WTC11 (cell line): ENCODE measurements around the gene NSUN3.

Source experiments
- MXD4 ChIP-seq: fragments of 250-450 bp; sonication (Bioruptor Pico); IDR thresholded peaks from 2 replicates; pipeline ENCODE4 v1.8.0; 2021; ENCODE audit warnings: mild to moderate bottlenecking, moderate library complexity, borderline replicate concordance
- ZNF232 ChIP-seq: sonication (generic); formaldehyde crosslinking; IDR thresholded peaks from 2 replicates; pipeline ENCODE4 v1.8.0; 2022; ENCODE audit warnings: mild to moderate bottlenecking, missing genetic modification reagents
- TF ChIP-seq, protein P1 (sequence below): fragments of 200-600 bp; IDR thresholded peaks from 2 replicates; pipeline ENCODE4 v1.8.0; 2022; ENCODE audit warnings: antibody characterized with exemption
- TF ChIP-seq, protein P2 (sequence below): sonication (generic); formaldehyde crosslinking; IDR thresholded peaks from 2 replicates; pipeline ENCODE4 v1.8.0; 2022; ENCODE audit warnings: mild to moderate bottlenecking, missing genetic modification reagents
- TF ChIP-seq, protein P3 (sequence below): sonication (generic); formaldehyde crosslinking; IDR thresholded peaks from 2 replicates; pipeline ENCODE4 v1.8.0; 2023; ENCODE audit warnings: missing genetic modification reagents, mild to moderate bottlenecking, borderline replicate concordance

DNA sequence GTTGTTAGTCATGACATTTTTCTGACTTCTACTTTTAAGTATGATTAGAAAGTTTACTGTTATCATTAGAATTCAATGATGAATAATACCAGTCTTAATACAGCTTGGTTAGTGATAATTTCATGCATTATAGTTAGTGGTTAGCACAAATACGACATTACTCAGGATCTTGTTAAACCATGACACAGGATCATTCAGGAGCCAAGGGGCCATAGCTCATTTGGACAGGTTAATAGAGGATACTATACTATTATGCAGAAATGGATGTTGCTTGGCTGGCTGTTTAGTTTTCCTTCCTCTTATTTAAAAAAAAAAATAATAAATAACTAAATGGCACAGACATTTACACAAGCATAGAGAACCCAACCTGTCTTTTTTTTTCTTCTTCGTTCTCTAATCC lies 55.5 kb downstream of the NSUN3 start:
- TF ChIP-seq, protein P1, sequence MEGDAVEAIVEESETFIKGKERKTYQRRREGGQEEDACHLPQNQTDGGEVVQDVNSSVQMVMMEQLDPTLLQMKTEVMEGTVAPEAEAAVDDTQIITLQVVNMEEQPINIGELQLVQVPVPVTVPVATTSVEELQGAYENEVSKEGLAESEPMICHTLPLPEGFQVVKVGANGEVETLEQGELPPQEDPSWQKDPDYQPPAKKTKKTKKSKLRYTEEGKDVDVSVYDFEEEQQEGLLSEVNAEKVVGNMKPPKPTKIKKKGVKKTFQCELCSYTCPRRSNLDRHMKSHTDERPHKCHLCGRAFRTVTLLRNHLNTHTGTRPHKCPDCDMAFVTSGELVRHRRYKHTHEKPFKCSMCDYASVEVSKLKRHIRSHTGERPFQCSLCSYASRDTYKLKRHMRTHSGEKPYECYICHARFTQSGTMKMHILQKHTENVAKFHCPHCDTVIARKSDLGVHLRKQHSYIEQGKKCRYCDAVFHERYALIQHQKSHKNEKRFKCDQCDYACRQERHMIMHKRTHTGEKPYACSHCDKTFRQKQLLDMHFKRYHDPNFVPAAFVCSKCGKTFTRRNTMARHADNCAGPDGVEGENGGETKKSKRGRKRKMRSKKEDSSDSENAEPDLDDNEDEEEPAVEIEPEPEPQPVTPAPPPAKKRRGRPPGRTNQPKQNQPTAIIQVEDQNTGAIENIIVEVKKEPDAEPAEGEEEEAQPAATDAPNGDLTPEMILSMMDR: no peak
- TF ChIP-seq MXD4 (CRISPR knock-in tag) (no peak), ZNF232 (CRISPR knock-in tag) (no peak)
- TF ChIP-seq, protein P2, sequence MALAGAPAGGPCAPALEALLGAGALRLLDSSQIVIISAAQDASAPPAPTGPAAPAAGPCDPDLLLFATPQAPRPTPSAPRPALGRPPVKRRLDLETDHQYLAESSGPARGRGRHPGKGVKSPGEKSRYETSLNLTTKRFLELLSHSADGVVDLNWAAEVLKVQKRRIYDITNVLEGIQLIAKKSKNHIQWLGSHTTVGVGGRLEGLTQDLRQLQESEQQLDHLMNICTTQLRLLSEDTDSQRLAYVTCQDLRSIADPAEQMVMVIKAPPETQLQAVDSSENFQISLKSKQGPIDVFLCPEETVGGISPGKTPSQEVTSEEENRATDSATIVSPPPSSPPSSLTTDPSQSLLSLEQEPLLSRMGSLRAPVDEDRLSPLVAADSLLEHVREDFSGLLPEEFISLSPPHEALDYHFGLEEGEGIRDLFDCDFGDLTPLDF: no peak
- TF ChIP-seq, protein P3, sequence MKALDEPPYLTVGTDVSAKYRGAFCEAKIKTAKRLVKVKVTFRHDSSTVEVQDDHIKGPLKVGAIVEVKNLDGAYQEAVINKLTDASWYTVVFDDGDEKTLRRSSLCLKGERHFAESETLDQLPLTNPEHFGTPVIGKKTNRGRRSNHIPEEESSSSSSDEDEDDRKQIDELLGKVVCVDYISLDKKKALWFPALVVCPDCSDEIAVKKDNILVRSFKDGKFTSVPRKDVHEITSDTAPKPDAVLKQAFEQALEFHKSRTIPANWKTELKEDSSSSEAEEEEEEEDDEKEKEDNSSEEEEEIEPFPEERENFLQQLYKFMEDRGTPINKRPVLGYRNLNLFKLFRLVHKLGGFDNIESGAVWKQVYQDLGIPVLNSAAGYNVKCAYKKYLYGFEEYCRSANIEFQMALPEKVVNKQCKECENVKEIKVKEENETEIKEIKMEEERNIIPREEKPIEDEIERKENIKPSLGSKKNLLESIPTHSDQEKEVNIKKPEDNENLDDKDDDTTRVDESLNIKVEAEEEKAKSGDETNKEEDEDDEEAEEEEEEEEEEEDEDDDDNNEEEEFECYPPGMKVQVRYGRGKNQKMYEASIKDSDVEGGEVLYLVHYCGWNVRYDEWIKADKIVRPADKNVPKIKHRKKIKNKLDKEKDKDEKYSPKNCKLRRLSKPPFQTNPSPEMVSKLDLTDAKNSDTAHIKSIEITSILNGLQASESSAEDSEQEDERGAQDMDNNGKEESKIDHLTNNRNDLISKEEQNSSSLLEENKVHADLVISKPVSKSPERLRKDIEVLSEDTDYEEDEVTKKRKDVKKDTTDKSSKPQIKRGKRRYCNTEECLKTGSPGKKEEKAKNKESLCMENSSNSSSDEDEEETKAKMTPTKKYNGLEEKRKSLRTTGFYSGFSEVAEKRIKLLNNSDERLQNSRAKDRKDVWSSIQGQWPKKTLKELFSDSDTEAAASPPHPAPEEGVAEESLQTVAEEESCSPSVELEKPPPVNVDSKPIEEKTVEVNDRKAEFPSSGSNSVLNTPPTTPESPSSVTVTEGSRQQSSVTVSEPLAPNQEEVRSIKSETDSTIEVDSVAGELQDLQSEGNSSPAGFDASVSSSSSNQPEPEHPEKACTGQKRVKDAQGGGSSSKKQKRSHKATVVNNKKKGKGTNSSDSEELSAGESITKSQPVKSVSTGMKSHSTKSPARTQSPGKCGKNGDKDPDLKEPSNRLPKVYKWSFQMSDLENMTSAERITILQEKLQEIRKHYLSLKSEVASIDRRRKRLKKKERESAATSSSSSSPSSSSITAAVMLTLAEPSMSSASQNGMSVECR: no peak
